Endometrium (tissue), 2 donors: ENCODE results near the gene GGTLC1.
"Not testable (repeated sequence)": the region's sequence is repeated elsewhere in the genome, so short reads cannot be mapped to it uniquely, and the experiment has no call there.

ENCODE experiments used
- FAIRE-seq: peaks from 2 replicates; lab custom pipeline; 2012; peaks lifted over from hg19 to GRCh38; lab: Jason Lieb, UNC
- donor health status: control.
- donor health status: control.

Gene GGTLC1

DNA sequence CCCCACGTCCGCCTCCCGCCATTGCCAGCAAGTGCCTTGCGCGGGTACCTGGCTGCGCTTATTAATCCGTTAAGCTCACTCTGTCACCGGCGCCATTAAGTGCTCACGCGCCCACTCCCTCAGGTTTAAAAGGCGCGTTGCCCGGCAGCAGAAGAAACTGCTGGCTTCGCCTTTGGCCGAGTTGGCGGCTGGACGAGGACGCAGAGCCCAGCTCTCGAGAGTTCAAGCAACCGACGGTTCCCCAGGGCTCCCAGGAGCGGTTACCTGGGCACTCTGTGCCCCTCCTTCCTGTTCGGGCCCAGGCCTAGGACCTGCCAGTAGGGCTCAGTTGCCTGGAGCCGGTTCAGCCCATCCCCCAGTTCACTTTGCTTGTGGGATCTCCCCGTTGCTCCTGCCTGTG lies at the start of gene GGTLC1:
Gene GGTLC1 (minus strand): TSS at position 219 of the 400 bp plus-strand sequence. CDS start 2,168 bp downstream, outside the sequence.
- no peak for FAIRE-seq

GRCh38 chr20:24034820-24035219 lies 46.2 kb upstream of the GGTLC1 start:
- FAIRE-seq: no peak

- no peak for FAIRE-seq
These were observed 45.0 kb upstream of the GGTLC1 start for GRCh38 chr20:24033565-24033964.

DNA sequence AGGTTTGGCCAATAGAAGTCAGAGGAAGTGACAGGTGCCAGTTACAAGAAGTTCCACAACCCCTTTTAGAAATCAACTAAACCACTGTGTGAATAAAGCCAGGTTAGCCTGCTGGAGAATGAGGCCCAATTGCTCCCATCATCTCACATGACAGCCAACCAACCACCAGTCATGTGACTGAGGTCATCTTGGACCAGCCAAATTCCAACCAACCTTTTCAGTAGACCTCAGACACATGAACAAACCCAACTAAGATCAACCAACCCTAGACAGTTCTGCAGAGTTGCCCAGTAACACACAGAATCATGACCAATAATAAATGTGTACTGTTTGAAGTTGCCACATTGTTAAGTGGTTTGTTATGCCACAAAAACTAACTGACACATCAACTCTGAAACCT lies 44.6 kb upstream of the GGTLC1 start:
- no peak for FAIRE-seq

GRCh38 chr20:24032400-24032898 lies 43.9 kb upstream of the GGTLC1 start:
- no peak for FAIRE-seq

GRCh38 chr20:24027229-24027628 lies 38.6 kb upstream of the GGTLC1 start:
- no peak for FAIRE-seq

GRCh38 chr20:24022621-24023180 lies 34.1 kb upstream of the GGTLC1 start:
- FAIRE-seq: peak; percentile 73

DNA sequence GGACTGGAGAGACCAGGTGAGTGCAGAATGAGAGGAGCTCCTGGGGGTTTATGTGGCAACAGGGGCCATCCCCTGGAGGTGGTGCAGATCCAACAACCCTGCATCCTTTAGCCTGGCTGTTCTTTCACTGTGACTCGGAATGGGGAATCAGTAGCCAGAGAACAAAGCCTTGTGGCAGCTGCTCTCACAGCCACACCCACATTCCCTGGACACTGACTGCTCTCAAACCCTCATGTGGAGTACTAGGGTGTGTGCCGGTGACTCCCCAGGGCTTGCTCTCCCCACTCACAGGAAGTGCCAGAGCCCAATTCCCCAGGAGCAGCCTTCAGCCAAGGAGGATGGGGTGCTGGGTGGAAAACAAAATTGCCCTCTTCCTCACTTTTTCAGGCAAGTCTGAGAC lies 30.2 kb upstream of the GGTLC1 start:
- no peak for FAIRE-seq

DNA sequence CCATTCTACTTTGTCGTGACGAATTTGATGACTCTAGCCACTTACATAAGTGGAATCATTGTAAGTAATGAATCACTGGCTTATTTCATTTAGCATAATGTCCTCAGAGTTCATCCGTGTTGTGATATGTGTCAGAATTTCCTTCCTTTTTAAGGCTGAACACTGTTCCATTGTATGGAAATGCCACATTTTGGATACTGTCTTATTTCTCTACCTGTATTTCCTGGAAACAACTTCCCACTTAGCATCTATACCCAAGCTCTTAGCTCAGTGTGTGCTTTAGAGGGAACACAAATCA lies 28.8 kb upstream of the GGTLC1 start:
- no peak for FAIRE-seq

- FAIRE-seq: no peak
These were observed 28.3 kb upstream of the GGTLC1 start for GRCh38 chr20:24016607-24017457.

DNA sequence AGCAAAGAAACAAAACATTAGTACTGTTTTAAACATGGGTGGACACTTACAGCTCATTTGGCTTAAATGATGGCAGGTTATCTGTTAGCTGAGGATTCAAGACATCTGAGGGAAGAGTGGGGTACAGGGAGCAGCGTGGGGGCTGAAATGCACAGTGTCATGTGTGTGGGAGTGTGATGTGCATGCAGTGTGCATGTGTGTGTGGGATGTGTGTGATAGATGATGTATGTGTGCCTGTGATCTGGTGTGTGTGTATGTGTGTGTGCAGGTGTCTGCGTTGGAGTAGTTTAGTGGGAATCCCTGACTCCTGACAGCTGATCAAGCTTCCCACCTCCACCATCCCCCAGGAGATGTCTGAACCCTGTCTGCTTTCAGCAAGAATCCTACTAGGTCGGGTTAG lies 25.4 kb upstream of the GGTLC1 start:
- no peak for FAIRE-seq

DNA sequence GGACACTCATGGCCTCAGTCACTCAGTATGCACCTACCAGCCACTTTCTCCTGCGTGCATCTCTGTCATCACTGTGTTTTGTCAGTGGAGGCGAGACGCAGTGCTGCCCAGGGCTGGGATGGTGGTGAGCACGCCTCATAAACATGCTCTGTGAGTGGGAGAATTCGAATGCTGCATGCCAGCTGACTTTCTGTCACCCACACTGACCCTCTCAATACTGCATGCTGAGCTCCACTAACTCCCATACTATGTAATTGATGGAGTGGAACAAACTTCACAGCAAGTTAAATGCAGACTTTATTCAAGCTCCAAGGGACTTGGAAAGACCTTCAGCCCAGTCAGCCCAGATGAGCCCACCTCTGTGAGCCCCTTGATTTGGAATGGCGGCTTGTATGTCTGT lies 22.7 kb upstream of the GGTLC1 start:
- no peak for FAIRE-seq

DNA sequence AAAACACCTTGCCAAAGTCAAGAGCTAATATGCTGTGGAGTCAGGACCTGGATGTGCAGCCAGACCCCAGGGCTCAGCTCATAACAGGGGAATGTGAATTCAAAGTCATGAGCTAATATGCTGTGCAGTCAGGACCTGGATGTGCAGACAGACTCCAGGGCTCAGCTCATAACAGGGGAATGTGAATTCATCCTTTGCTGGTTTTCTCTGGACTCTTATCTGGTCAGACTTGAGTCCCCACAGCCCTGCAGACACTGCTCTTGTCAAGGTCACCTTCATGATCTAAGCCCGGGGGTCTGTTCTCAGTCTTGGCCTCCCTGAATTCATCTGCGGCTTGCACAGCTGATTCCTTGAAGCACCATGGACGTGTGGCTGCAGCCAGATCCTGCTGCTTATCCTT lies 19.2 kb upstream of the GGTLC1 start:
- no peak for FAIRE-seq

DNA sequence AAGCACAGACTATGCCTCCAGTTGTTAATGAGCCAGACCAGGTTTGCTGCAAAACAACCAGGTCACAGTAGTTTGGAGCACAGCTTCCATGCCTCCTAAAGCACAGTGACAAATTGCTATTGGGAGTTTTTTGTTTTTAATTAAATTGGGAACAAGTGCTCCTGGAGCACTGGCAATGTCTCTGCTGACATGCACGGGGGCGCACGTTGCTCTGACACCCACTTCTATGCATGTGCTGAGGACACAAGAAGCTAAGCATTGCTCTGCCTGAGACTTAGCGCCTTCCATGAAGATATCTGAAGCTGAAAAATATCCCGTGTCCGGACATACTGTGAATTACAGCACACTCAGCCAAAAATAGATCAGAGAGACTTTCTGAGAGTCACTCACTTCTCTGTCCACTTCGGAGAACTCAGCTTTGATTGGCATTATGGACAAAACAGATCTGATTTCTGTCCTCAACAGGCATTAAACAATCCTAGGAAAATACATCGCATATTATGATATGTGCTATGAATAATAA lies 18.6 kb upstream of the GGTLC1 start:
- FAIRE-seq: no peak

GRCh38 chr20:24006626-24007025 lies 18.0 kb upstream of the GGTLC1 start:
- FAIRE-seq: no peak

DNA sequence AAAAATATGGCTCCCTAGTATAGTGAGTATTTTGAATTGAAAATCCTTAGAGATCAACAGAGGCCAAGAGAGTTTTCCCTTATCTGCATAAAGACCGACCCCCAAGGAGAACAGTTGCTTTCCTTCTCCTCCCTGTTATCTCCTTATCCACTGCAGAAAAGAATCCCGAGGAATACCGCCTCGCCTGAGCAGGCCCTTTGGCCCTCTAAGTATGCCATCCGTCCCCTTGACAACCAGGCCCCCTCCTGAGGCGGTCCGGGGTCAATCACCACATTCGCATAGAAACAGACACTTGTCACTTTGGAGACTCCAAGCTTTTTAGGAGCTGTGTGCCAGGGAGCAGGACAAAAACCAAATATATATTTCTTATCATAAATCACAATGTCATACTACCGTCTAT lies 15.9 kb upstream of the GGTLC1 start:
- no peak for FAIRE-seq

DNA sequence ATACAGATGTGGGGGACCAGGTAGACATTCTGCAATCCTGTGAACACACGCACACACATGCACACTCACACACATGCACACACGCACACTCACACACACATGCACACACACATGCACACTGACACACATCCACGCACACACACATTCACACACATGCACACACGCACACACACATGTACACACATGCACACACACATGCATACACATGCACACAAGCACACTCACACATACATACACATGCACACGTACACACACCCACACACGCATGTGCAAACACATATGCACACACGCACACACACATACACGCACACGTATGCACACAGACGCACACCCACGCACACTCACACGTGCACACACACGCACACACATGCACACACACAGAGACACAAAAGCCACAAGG lies 14.3 kb upstream of the GGTLC1 start:
- FAIRE-seq: no peak

DNA sequence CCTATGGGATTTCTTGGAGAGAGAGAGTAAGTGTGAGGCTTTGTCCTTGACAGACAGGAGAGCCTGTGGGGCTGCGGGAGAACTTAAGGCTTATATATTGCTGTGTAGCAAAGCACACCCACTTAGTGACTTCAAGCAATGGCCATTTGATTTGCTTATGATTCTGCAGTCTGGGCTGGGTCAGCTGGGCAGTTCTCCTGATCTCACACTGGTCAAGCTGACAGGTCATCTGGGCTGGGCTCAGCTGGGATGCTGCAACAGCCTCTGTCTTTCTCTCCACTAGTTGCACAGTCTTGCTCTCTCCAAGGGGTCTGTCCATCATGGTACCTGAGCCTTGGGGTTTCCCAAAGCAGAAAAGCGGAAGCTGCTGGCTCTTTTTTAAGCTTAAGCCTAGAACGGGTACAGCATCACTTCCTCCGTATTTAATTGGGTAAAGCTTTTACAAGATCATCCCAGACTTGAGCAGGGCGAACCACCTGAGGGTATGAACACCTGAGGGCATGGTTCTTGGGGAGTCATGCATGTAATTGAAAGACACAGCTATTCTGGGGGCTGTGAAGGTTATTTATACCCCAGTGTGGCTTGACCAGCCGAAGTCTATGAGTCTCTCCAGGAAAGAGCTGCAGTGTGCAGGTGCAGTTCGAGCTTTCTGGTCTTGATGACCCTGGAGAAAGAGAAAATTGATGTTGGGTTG lies 13.3 kb upstream of the GGTLC1 start:
- FAIRE-seq: no peak

DNA sequence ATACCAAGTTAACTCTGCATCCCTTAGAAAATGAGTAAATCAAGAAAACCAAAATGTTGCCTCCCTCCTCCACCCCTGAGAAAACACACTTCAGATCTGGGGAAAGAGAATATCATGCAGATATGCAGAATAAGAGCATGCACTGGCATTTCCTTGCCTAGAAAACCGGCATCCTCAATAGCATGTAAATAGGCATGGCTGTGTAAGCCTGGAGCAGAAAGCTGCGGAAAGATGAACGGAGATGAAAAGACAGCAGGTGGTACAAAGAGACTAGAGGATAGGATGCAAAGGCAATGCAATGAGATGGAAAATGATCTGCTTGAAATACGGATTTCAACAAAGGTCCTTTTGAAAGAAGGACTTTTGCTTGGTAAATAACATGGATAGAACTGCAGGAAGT lies 10.3 kb upstream of the GGTLC1 start:
- FAIRE-seq: no peak

DNA sequence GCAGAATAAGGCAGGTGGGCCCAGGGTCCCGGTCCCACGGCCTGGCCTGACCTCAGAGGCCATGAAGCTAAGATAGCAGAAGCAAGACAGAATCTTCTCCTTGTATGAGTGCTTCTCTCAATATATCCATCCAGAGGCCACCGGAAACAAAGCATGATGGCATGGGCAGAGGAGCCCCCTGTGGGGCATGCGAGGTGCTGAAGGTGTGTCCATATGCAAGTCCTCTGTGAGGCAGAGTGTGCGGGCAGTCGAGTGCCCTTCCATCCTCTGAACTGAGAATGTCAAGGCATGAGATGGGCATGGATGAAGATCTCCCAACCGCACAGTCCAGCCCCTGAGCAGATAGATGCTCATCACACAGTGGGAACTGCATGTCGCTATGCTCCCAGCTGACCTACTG lies 9.8 kb upstream of the GGTLC1 start:
- no peak for FAIRE-seq

DNA sequence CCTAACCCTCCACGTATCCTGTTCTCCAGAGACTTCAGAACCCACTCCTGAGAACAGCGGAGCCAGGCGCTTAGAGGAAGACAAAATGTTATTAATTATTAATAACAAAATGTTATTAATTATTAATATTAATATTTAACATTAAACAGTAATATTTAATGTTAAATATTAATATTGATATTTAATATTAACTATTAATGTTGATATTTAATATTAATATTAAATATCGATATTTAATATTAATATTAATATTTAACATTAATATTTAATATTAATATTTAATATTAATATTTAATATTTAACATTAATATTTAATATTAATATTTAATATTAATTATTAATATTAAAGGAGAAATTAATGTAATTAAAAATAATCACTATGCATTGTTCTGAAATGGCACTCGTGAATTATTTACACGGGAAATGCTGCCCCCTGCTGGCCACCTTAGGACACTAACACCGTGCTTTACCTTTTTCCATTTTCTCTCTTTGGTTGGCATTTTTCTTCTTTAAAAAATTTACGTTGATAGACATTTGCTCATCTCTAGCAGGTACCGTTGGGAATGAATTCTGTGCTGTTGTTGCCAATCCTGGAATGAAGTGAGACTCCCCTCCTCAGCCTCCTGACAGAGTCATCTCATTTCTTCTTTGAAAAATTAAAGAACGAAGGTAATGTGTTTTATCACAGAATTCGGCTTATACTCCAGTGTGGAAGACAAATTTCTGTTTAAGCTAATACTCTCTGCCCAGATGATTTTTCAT lies 7.5 kb upstream of the GGTLC1 start:
- FAIRE-seq: peak; percentile 100

GRCh38 chr20:23995291-23995690 lies 6.7 kb upstream of the GGTLC1 start:
- FAIRE-seq: not testable (repeated sequence)
